Fibroblast of skin of abdomen (primary cell): ENCODE measurements around the gene WSB1.

Experiments used
- DNase-seq: peaks from one replicate; pipeline ENCODE4 v3.0.0-alpha.2; 2013

The WSB1 gene

GRCh38 chr17:27339836-27340550 lies 46.1 kb downstream of the WSB1 start:
- DNase-seq: no peak

- DNase-seq: no peak
Observed at GRCh38 chr17:27340575-27340974, 46.7 kb downstream of the WSB1 start.

GRCh38 chr17:27341041-27341471 lies 47.1 kb downstream of the WSB1 start:
- DNase-seq: no peak

GRCh38 chr17:27342059-27342458 lies 48.1 kb downstream of the WSB1 start:
- no peak for DNase-seq

- no peak for DNase-seq
Observed at GRCh38 chr17:27343294-27343693, 49.4 kb downstream of the WSB1 start.

GRCh38 chr17:27343977-27344607 lies 50.2 kb downstream of the WSB1 start:
- no peak for DNase-seq

GRCh38 chr17:27345141-27345904 lies 51.4 kb downstream of the WSB1 start:
- DNase-seq: no peak

GRCh38 chr17:27346228-27346899 lies 52.5 kb downstream of the WSB1 start:
- no peak for DNase-seq

- no peak for DNase-seq
Observed at GRCh38 chr17:27348196-27348595, 54.3 kb downstream of the WSB1 start.

- DNase-seq: no peak
Observed at GRCh38 chr17:27349540-27350021, 55.7 kb downstream of the WSB1 start.

- DNase-seq: peak; percentile 78
Observed at GRCh38 chr17:27351759-27352158, 57.8 kb downstream of the WSB1 start.

- DNase-seq: no peak
Observed at GRCh38 chr17:27352448-27353032, 58.6 kb downstream of the WSB1 start.

GRCh38 chr17:27353033-27353460 lies 59.1 kb downstream of the WSB1 start:
- DNase-seq: no peak

GRCh38 chr17:27353461-27354050 lies 59.6 kb downstream of the WSB1 start:
- peak; percentile 95 for DNase-seq

GRCh38 chr17:27354051-27354490 lies 60.2 kb downstream of the WSB1 start:
- no peak for DNase-seq

- DNase-seq: no peak
Observed at GRCh38 chr17:27354491-27355081, 60.7 kb downstream of the WSB1 start.

- no peak for DNase-seq
Observed at GRCh38 chr17:27355419-27355818, 61.5 kb downstream of the WSB1 start.

- DNase-seq: no peak
Observed at GRCh38 chr17:27356091-27356705, 62.3 kb downstream of the WSB1 start.

GRCh38 chr17:27357236-27357635 lies 63.3 kb downstream of the WSB1 start:
- DNase-seq: no peak

GRCh38 chr17:27360507-27360906 lies 66.6 kb downstream of the WSB1 start:
- no peak for DNase-seq

- no peak for DNase-seq
Observed at GRCh38 chr17:27361695-27362094, 67.8 kb downstream of the WSB1 start.
